Uterus (tissue), 4 donors: ENCODE results near the gene PLPPR4. TPM values are rescaled to one million over a fixed set of nuclear protein-coding genes. Genes with fewer than 3 reads are reported as not detected.

Source experiments
- DNase-seq, 2 donors: peaks; one replicate each; pipeline ENCODE4 v3.0.0-alpha.2; 2019 to 2020
- H3K27ac ChIP-seq, 2 donors: fragments of 200-600 bp; sonication (generic); 1 replicate in 1 of 2; 2 replicates in 1 of 2; pipeline ENCODE4 v1.5.1; 2016 to 2018
- H3K27me3 ChIP-seq, 2 donors: fragments of 200-600 bp; sonication (generic); one replicate each; pipeline ENCODE4 v1.5.1; 2018 to 2019; ENCODE audit warnings: control low read depth in 1 of 2
- H3K36me3 ChIP-seq, 2 donors: fragments of 200-600 bp; sonication (generic); one replicate each; pipeline ENCODE4 v1.5.1; 2019; ENCODE audit warnings: control low read depth in 1 of 2
- H3K4me1 ChIP-seq, 2 donors: fragments of 200-600 bp; sonication (generic); one replicate each; pipeline ENCODE4 v1.5.1; 2018 to 2019; ENCODE audit warnings: control low read depth in 1 of 2
- H3K4me3 ChIP-seq, 2 donors: fragments of 200-600 bp; sonication (generic); 1 replicate in 1 of 2; 2 replicates in 1 of 2; pipeline ENCODE4 v1.5.1; 2018 to 2019; ENCODE audit warnings: mild to moderate bottlenecking in 1 of 2
- H3K9me3 ChIP-seq, 2 donors: fragments of 200-600 bp; sonication (generic); one replicate each; pipeline ENCODE4 v1.5.1; 2019; ENCODE audit warnings: control low read depth in 1 of 2
- CTCF ChIP-seq, 4 experiments: fragments of 200-600 bp in 2 of 4; fragments of 450-650 bp in 2 of 4; sonication (generic) in 2 of 4; IDR thresholded peaks; one replicate each; pipeline ENCODE4 v1.5.1; 2016 to 2019; ENCODE audit warnings: antibody characterized with exemption in 4 of 4, mild to moderate bottlenecking in 2 of 4, moderate library complexity in 1 of 4
- POLR2A ChIP-seq, 2 donors: fragments of 450-650 bp; IDR thresholded peaks; one replicate each; pipeline ENCODE4 v1.6.1; 2016; ENCODE audit warnings: antibody characterized with exemption in 2 of 2, mild to moderate bottlenecking in 1 of 2, moderate library complexity in 1 of 2
- intact Hi-C: fragments of 100-400 bp; cut with DNase I; formaldehyde crosslinking; loops from one replicate; pipeline ENCODE4 v1.15.1; 2023; ENCODE audit warnings: low total_unique reads
- total RNA-seq, 4 donors: library from RNA; depleted of rRNA in 3 of 4; stranded (reverse); fragments of >200 nt in 3 of 4; gene quantifications; one replicate each; pipeline versions ENCODE4 v1.1.0 to v1.2.4, GENCODE V29; 2014 to 2023
- donor health status: DM: yes; HTN: yes; CAD: no.

The PLPPR4 gene
- total RNA-seq, 4 donors from 2014 or later = under 0.01 to 9.6 (median 1.2) TPM; not detected in 1

DNA sequence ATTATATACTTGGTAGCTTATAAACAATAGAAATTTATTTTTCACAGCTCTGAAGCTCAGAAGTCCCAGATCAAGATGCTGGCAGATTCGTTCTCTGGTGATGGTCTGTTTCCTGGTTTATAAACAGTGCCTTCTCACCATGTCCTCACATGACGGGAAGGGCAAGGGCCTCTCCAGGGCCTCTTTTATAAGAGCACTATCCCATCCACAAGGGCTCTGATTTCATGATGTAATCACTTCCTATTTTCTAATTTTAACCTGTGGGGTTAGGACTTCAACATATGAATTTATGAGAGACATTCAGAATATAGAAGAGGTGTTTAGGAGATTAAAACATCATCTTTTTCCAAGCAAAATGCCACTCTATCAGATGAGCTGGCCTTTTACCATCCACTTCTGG, 32.1 kb upstream of the PLPPR4 start:
- intact Hi-C loops = no loop called here
- H3K9me3 ChIP-seq = no peaks in the 10 kb centered on the region
- TF ChIP-seq CTCF (IDR thresholded peaks at IDR 0.05) = no peak
- TF ChIP-seq POLR2A (IDR thresholded peaks at IDR 0.05) = no peak

GRCh38 chr1:99233446-99233845, 30.8 kb upstream of the PLPPR4 start:
- no peak overlapping the region for H3K4me3 ChIP-seq
- H3K27ac ChIP-seq = no peak overlapping the region
- intact Hi-C loops = no loop called here
- no peaks in the 10 kb centered on the region for H3K9me3 ChIP-seq
- H3K27me3 ChIP-seq = no peaks in the 10 kb centered on the region
- no peak for TF ChIP-seq POLR2A (IDR thresholded peaks at IDR 0.05)
- no peak for TF ChIP-seq CTCF (IDR thresholded peaks at IDR 0.05)
- H3K4me1 ChIP-seq = no peaks in the 10 kb centered on the region
- no peaks in the 10 kb centered on the region for H3K36me3 ChIP-seq
- no peak for DNase-seq

More for the DNA sequence above, 32.1 kb upstream of the PLPPR4 start:
- Histone ChIP-seq H3K27ac (no peak overlapping the region), H3K4me1 (no peaks in the 10 kb centered on the region), H3K27me3 (no peaks in the 10 kb centered on the region), H3K36me3 (no peaks in the 10 kb centered on the region), H3K4me3 (no peak overlapping the region)
- DNase-seq = no peak

DNA sequence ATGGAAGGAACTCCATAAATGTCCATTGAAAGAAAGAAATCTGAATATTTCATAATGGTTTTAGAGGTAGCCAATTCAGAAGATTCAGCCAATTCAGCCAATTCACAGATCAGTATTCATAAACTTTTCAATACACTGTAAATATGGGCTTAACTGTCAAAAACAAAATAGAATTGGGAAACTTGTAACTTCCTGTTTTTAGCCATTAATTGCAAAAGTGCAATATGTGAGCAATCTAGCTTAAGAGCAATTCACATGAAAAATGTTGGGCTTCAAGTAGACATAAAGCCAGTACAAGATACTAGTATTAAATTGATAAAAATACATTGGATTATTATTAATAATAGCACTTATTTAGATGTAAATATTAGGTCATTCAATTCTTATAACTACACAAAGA, 27.5 kb upstream of the PLPPR4 start:
- intact Hi-C loops = no loop called here
- TF ChIP-seq CTCF (IDR thresholded peaks at IDR 0.05) (no peak), POLR2A (IDR thresholded peaks at IDR 0.05) (no peak)
- Histone ChIP-seq H3K4me1 (no peaks in the 10 kb centered on the region), H3K4me3 (no peak overlapping the region), H3K36me3 (no peaks in the 10 kb centered on the region), H3K9me3 (no peaks in the 10 kb centered on the region), H3K27me3 (no peaks in the 10 kb centered on the region), H3K27ac (no peak overlapping the region)
- no peak for DNase-seq

DNA sequence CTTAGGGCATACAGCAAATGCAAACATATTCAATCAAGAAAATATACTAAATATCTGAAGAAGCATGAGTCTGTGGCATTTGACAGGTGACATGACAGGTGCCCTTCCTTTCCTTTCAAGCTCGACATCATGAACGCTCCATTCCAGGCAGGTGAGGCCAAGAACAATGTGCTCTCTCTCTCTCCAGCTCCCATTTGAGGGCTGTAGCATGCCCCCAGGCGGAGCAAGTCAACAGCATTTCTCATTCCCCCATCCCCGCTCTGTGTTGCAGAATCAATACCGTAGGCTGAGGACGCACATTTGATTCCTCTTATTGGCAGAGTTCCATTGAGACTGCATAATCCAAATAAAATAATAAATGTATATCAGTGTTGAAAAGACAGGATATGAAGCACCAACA, 24.6 kb upstream of the PLPPR4 start:
- no peaks in the 10 kb centered on the region for H3K36me3 ChIP-seq
- no peaks in the 10 kb centered on the region for H3K9me3 ChIP-seq
- no peak for DNase-seq
- no peak overlapping the region for H3K27ac ChIP-seq
- no peak for TF ChIP-seq POLR2A (IDR thresholded peaks at IDR 0.05)
- TF ChIP-seq CTCF (IDR thresholded peaks at IDR 0.05) = no peak
- intact Hi-C loops = no loop called here
- no peak overlapping the region for H3K4me3 ChIP-seq
- H3K27me3 ChIP-seq = no peaks in the 10 kb centered on the region
- no peaks in the 10 kb centered on the region for H3K4me1 ChIP-seq

GRCh38 chr1:99240621-99241020, 23.7 kb upstream of the PLPPR4 start:
- Histone ChIP-seq H3K4me1 (no peaks in the 10 kb centered on the region), H3K27ac (no peak overlapping the region), H3K9me3 (no peaks in the 10 kb centered on the region), H3K36me3 (no peaks in the 10 kb centered on the region), H3K4me3 (no peak overlapping the region), H3K27me3 (no peaks in the 10 kb centered on the region)
- DNase-seq = no peak
- intact Hi-C loops = no loop called here
- TF ChIP-seq CTCF (IDR thresholded peaks at IDR 0.05) (no peak), POLR2A (IDR thresholded peaks at IDR 0.05) (no peak)
